ENCODE measurements around the gene KRTAP5-5.

Gene KRTAP5-5

DNA sequence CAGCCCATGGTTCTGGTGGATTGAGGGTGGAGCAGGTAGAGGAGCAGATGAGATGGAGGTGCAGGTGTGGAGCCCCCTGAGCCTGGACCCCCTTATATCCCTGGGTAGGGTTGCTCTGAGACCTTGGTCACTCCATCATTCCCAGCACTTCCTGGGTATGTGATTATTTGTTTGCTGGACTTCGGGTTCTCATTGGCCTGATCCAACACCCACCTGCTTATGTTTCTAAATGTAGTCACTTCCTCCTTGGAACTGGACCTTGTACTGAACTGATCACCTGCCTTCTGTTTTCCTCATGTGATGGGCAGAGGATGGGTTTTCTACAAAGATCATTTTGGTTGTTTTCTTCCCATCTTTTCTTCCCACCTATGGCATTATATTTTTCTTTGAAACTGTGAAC is 7.5 kb upstream of the KRTAP5-5 start, which contains the start of gene KRTAP5-4:
KRTAP5-4 (minus strand) TSS at position 53 of the 400 bp plus-strand sequence; CDS start at position 8, 45 bp downstream.
- Histone ChIP-seq H4K20me1 (ENCODE audit: insufficient read depth, low read length, poor library complexity, severe bottlenecking) (no peaks in the 10 kb centered on the region), H3K4me2 (ENCODE audit: low read depth, low read length, poor library complexity, severe bottlenecking) (no peak within 1 kb of the TSS), H3K9me3 (ENCODE audit: insufficient read depth, low read depth, low read length) (no peaks in the 10 kb centered on the region), H3K79me2 (ENCODE audit: insufficient read depth, low read length) (no peaks in the 10 kb centered on the region), H3F3A (ENCODE audit: low read depth) (no peaks in the 10 kb centered on the region), H3K9me2 (replicated peaks; ENCODE audit: low read depth, low read length) (no peaks in the 10 kb centered on the region), H3K9ac (ENCODE audit: low read depth, low read length, poor library complexity, severe bottlenecking) (no peak within 1 kb of the TSS), H3K4me1 (ENCODE audit: insufficient read depth, low read length, poor library complexity, severe bottlenecking) (no peaks in the 10 kb centered on the region), H2AFZ (ENCODE audit: low read length) (no peak within 1 kb of the TSS), H3K27me3 (ENCODE audit: insufficient read depth, low read length, poor library complexity, severe bottlenecking) (no peaks in the 10 kb centered on the region), H3K36me3 (ENCODE audit: insufficient read depth, low read length) (no peaks in the 10 kb centered on the region), H3K4me3 (ENCODE audit: low read length, poor library complexity, severe bottlenecking) (no peak within 1 kb of the TSS)
- no peak for TF ChIP-seq EZH2phosphoT487 (IDR thresholded peaks at IDR 0.05; ENCODE audit: borderline replicate concordance)
- TF ChIP-seq, protein P1, sequence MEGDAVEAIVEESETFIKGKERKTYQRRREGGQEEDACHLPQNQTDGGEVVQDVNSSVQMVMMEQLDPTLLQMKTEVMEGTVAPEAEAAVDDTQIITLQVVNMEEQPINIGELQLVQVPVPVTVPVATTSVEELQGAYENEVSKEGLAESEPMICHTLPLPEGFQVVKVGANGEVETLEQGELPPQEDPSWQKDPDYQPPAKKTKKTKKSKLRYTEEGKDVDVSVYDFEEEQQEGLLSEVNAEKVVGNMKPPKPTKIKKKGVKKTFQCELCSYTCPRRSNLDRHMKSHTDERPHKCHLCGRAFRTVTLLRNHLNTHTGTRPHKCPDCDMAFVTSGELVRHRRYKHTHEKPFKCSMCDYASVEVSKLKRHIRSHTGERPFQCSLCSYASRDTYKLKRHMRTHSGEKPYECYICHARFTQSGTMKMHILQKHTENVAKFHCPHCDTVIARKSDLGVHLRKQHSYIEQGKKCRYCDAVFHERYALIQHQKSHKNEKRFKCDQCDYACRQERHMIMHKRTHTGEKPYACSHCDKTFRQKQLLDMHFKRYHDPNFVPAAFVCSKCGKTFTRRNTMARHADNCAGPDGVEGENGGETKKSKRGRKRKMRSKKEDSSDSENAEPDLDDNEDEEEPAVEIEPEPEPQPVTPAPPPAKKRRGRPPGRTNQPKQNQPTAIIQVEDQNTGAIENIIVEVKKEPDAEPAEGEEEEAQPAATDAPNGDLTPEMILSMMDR (conservative IDR thresholded peaks at IDR 0.05; ENCODE audit: low read length), result no peak

DNA sequence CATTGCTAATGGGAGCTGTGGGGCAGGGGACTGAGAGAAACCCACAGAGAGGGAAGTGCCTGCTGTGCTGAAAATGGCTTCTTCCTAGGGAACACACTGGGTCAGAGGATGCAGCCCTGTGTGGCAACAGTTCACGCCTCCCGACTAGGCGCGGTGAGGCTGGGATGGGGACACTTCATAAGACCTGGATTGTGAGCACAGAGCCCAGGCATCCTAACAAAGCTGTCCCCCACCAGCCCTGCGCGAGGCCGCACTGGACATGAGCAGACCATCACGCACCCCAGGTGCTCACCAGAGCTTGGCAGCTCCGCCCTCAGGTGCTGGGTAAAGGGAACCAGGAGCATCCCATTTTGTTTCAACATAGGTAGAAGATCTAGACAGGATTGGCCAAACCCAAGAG is 5.9 kb upstream of the KRTAP5-5 start:
- Histone ChIP-seq H3K9me2 (replicated peaks; ENCODE audit: low read depth, low read length) (no peaks in the 10 kb centered on the region), H4K20me1 (ENCODE audit: insufficient read depth, low read length, poor library complexity, severe bottlenecking) (no peaks in the 10 kb centered on the region), H3F3A (ENCODE audit: low read depth) (no peaks in the 10 kb centered on the region), H3K4me3 (ENCODE audit: low read length, poor library complexity, severe bottlenecking) (no peak overlapping the region), H3K9me3 (ENCODE audit: insufficient read depth, low read depth, low read length) (no peaks in the 10 kb centered on the region), H3K27me3 (ENCODE audit: insufficient read depth, low read length, poor library complexity, severe bottlenecking) (no peaks in the 10 kb centered on the region), H3K9ac (ENCODE audit: low read depth, low read length, poor library complexity, severe bottlenecking) (no peak overlapping the region), H3K4me2 (ENCODE audit: low read depth, low read length, poor library complexity, severe bottlenecking) (no peak overlapping the region), H3K79me2 (ENCODE audit: insufficient read depth, low read length) (no peaks in the 10 kb centered on the region), H3K4me1 (ENCODE audit: insufficient read depth, low read length, poor library complexity, severe bottlenecking) (no peaks in the 10 kb centered on the region), H2AFZ (ENCODE audit: low read length) (no peak overlapping the region), H3K36me3 (ENCODE audit: insufficient read depth, low read length) (no peaks in the 10 kb centered on the region)
- TF ChIP-seq, protein P1 (conservative IDR thresholded peaks at IDR 0.05; ENCODE audit: low read length), result no peak
- no peak for TF ChIP-seq EZH2phosphoT487 (IDR thresholded peaks at IDR 0.05; ENCODE audit: borderline replicate concordance)

DNA sequence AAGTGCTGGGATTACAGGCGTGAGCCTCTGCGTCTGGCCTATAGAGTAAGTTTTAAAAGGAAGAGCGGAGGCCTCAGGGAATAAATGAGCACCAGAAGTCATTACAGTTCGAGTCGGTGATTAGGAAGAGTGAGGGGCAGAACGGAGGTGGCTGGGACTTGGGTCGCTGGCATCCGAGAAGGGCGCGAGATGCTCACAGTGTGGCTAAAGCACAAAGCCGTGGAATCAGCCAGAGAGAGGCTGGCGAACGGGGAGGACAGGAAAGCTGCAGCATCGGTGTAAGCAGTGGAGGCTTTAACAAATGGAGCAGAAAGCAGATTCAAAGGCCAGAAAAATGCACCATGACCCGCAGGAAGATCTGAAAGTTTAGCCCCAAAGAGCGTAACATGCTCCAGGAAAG is 5.0 kb upstream of the KRTAP5-5 start:
- Histone ChIP-seq H3K9me3 (ENCODE audit: insufficient read depth, low read depth, low read length) (no peaks in the 10 kb centered on the region), H3K36me3 (ENCODE audit: insufficient read depth, low read length) (no peaks in the 10 kb centered on the region), H3F3A (ENCODE audit: low read depth) (no peaks in the 10 kb centered on the region), H4K20me1 (ENCODE audit: insufficient read depth, low read length, poor library complexity, severe bottlenecking) (no peaks in the 10 kb centered on the region), H3K79me2 (ENCODE audit: insufficient read depth, low read length) (no peaks in the 10 kb centered on the region), H3K9ac (ENCODE audit: low read depth, low read length, poor library complexity, severe bottlenecking) (no peak overlapping the region), H3K4me1 (ENCODE audit: insufficient read depth, low read length, poor library complexity, severe bottlenecking) (no peaks in the 10 kb centered on the region), H2AFZ (ENCODE audit: low read length) (no peak overlapping the region), H3K4me3 (ENCODE audit: low read length, poor library complexity, severe bottlenecking) (no peak overlapping the region), H3K4me2 (ENCODE audit: low read depth, low read length, poor library complexity, severe bottlenecking) (no peak overlapping the region), H3K9me2 (replicated peaks; ENCODE audit: low read depth, low read length) (no peaks in the 10 kb centered on the region), H3K27me3 (ENCODE audit: insufficient read depth, low read length, poor library complexity, severe bottlenecking) (no peaks in the 10 kb centered on the region)
- no peak for TF ChIP-seq EZH2phosphoT487 (IDR thresholded peaks at IDR 0.05; ENCODE audit: borderline replicate concordance)
- TF ChIP-seq, protein P1 (conservative IDR thresholded peaks at IDR 0.05; ENCODE audit: low read length), result no peak

Data from Loucy (cell line).